ENCODE measurements around the gene MYCBPAP.

MYCBPAP gene

GRCh38 chr17:50492214-50492613 lies 16.0 kb upstream of the MYCBPAP start:
- no peak for DNase-seq

- no peak for DNase-seq
Measured at GRCh38 chr17:50493744-50494143, 14.5 kb upstream of the MYCBPAP start.

GRCh38 chr17:50495217-50495823 lies 12.9 kb upstream of the MYCBPAP start:
- no peak for DNase-seq

GRCh38 chr17:50495918-50496317 lies 12.3 kb upstream of the MYCBPAP start:
- DNase-seq = no peak

GRCh38 chr17:50498021-50498874 lies 10.0 kb upstream of the MYCBPAP start:
- no peak for DNase-seq

- DNase-seq = no peak
Measured at GRCh38 chr17:50499270-50499669, 9.0 kb upstream of the MYCBPAP start.

GRCh38 chr17:50499721-50500120 lies 8.5 kb upstream of the MYCBPAP start:
- DNase-seq = no peak

GRCh38 chr17:50501054-50501453 lies 7.2 kb upstream of the MYCBPAP start:
- DNase-seq = no peak

- DNase-seq = no peak
Measured at GRCh38 chr17:50502301-50502990, 5.8 kb upstream of the MYCBPAP start.

- DNase-seq = no peak
Measured at GRCh38 chr17:50505591-50506130, 2.6 kb upstream of the MYCBPAP start.

- no peak for DNase-seq
Measured at GRCh38 chr17:50506298-50506697, 1.9 kb upstream of the MYCBPAP start.

- no peak for DNase-seq
Measured at GRCh38 chr17:50508573-50509460, 578 bp downstream of the MYCBPAP start.

- no peak for DNase-seq
Measured at GRCh38 chr17:50511058-50511457, 2.8 kb downstream of the MYCBPAP start.

- DNase-seq = no peak
Measured at GRCh38 chr17:50513495-50513894, 5.3 kb downstream of the MYCBPAP start.

- DNase-seq = no peak
Measured at GRCh38 chr17:50514388-50514787, 6.1 kb downstream of the MYCBPAP start.

- peak; percentile 68 for DNase-seq
Measured at GRCh38 chr17:50514936-50515702, 6.9 kb downstream of the MYCBPAP start.

- no peak for DNase-seq
Measured at GRCh38 chr17:50517011-50517410, 8.8 kb downstream of the MYCBPAP start.

- DNase-seq = no peak
Measured at GRCh38 chr17:50517504-50518383, 9.5 kb downstream of the MYCBPAP start.

GRCh38 chr17:50518384-50519023 lies 10.3 kb downstream of the MYCBPAP start:
- no peak for DNase-seq

Data from islet precursor cell (in vitro differentiated cells).